Sigmoid colon (tissue), 4 donors: ENCODE results near the gene PJA1.

Experiments used
- CTCF ChIP-seq, 4 experiments: fragments of 450-650 bp in 3 of 4; fragments of 200-600 bp in 1 of 4; IDR thresholded peaks; one replicate each; pipeline ENCODE4 v1.5.1; 2016 to 2019; ENCODE audit warnings: antibody characterized with exemption in 4 of 4, mild to moderate bottlenecking in 3 of 4, moderate library complexity in 2 of 4
- EP300 ChIP-seq, 4 donors: sonication (generic); formaldehyde crosslinking; IDR thresholded peaks; one replicate each; pipeline ENCODE4 v1.6.1; 2017; ENCODE audit warnings: antibody characterized with exemption in 4 of 4
- POLR2A ChIP-seq, 2 donors: fragments of 450-650 bp; IDR thresholded peaks; one replicate each; pipeline ENCODE4 v1.6.1; 2016; ENCODE audit warnings: antibody characterized with exemption in 2 of 2, mild to moderate bottlenecking in 2 of 2, moderate library complexity in 2 of 2

- peak; percentile 18 to 51 (median 32) for TF ChIP-seq CTCF (IDR thresholded peaks at IDR 0.05)
- TF ChIP-seq EP300 (IDR thresholded peaks at IDR 0.05), result no peak
- no peak for TF ChIP-seq POLR2A (IDR thresholded peaks at IDR 0.05)
These were observed 6.9 kb downstream of the PJA1 start for GRCh38 chrX:69158166-69158980.
